ENCODE measurements around the gene CABLES1.
"Not testable (repeated sequence)": the region's sequence is repeated elsewhere in the genome, so short reads cannot be mapped to it uniquely, and the experiment has no call there.

The CABLES1 gene

DNA sequence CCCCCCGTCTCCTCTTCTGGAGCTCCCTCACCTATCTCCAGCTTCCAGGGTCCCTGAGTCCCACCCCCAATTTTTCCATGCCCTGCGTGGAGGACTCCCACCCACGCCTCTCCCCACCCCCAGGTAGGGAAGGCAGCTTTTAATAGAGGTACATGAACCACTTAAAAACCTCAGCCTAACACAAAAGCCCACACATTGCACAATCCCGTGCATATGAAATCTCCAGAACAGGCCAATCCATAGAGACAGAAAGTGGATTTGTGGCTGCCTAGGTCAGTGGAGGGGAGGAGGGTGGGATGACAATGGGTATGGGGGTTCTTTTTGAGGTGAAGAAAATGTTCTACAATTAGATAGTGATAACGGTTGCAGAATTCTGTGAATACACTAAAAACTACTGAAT, 145.6 kb downstream of the CABLES1 start:
- H3K36me3 ChIP-seq (ENCODE audit: control insufficient read depth, insufficient read depth, low read length) = no peaks in the 10 kb centered on the region
- DNase-seq (ENCODE audit: extremely low read depth, insufficient read length) = no peak

DNA sequence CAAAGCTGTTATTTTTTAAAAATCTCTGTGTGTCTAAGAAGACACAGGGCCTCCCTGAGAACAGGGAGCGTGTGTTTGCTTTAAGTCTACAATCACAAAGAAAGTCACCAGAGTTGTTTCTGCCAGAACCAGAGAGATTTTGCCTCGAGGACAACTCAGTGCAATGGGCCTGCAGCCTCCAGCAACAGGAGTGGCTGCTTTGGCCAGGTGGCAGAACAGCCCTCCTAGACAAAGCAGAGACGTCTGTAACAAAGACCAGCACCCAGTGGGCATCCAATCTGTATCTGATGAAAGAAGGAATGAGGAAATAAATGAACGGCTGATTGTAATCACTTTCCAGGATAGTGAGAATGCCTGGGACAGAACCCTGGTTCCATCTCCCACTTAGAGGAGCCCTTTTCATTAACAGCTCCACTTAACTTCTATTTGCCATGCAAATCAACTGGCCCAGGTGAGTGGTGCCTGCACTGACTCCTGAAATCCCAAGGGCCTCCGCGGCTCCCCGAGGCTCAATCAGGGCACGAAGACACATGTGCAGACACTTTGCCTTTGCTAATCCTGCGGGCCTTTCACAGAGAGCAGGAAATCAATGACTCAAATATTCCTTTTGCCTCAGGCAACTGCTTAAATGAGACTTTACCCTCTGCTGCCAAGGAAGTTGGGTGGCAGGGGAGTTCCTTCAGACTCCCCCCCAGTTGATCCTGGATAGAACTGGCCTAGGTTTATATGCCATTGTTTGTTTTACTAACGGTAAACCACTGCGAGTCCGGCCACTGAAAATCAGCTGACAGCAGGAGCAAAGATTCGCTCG, 146.5 kb downstream of the CABLES1 start:
- DNase-seq (ENCODE audit: extremely low read depth, insufficient read length) = no peak
- H3K27me3 ChIP-seq (replicated peaks; ENCODE audit: control insufficient read depth, insufficient read depth, low read length) = no peaks in the 10 kb centered on the region
- TF ChIP-seq, protein P1, sequence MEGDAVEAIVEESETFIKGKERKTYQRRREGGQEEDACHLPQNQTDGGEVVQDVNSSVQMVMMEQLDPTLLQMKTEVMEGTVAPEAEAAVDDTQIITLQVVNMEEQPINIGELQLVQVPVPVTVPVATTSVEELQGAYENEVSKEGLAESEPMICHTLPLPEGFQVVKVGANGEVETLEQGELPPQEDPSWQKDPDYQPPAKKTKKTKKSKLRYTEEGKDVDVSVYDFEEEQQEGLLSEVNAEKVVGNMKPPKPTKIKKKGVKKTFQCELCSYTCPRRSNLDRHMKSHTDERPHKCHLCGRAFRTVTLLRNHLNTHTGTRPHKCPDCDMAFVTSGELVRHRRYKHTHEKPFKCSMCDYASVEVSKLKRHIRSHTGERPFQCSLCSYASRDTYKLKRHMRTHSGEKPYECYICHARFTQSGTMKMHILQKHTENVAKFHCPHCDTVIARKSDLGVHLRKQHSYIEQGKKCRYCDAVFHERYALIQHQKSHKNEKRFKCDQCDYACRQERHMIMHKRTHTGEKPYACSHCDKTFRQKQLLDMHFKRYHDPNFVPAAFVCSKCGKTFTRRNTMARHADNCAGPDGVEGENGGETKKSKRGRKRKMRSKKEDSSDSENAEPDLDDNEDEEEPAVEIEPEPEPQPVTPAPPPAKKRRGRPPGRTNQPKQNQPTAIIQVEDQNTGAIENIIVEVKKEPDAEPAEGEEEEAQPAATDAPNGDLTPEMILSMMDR (IDR thresholded peaks at IDR 0.05; ENCODE audit: insufficient read depth, low read length, poor library complexity, severe bottlenecking) = no peak
- no peak overlapping the region for H3K4me3 ChIP-seq (replicated peaks; ENCODE audit: low read depth, low read length)
- no peaks in the 10 kb centered on the region for H3K36me3 ChIP-seq (ENCODE audit: control insufficient read depth, insufficient read depth, low read length)

More for the DNA sequence above, 145.6 kb downstream of the CABLES1 start:
- Histone ChIP-seq H3K27me3 (replicated peaks; ENCODE audit: control insufficient read depth, insufficient read depth, low read length) (no peaks in the 10 kb centered on the region), H3K4me3 (replicated peaks; ENCODE audit: low read depth, low read length) (no peak overlapping the region)
- TF ChIP-seq, protein P1 (IDR thresholded peaks at IDR 0.05; ENCODE audit: insufficient read depth, low read length, poor library complexity, severe bottlenecking) = no peak

DNA sequence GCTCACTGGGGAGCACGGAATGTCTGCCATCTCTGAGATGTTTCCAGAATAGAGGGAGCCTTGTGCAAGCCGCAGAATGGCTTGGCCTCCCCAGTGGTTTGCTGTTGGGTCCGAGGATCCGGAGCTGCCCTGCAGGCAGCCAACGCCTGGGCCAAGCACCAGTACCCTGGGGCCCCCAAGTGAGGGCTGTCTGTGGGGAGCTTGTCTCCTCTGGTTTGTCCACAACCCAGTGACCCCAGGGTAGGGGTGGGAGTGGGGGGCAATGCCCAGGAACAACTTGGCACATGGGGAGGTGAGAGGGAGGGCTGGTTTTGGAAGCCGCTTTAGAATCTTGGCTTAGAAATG, 147.1 kb downstream of the CABLES1 start:
- TF ChIP-seq, protein P1 (IDR thresholded peaks at IDR 0.05; ENCODE audit: insufficient read depth, low read length, poor library complexity, severe bottlenecking) = no peak
- Histone ChIP-seq H3K36me3 (ENCODE audit: control insufficient read depth, insufficient read depth, low read length) (no peaks in the 10 kb centered on the region), H3K4me3 (replicated peaks; ENCODE audit: low read depth, low read length) (no peak overlapping the region), H3K27me3 (replicated peaks; ENCODE audit: control insufficient read depth, insufficient read depth, low read length) (no peaks in the 10 kb centered on the region)
- DNase-seq (ENCODE audit: extremely low read depth, insufficient read length) = no peak

DNA sequence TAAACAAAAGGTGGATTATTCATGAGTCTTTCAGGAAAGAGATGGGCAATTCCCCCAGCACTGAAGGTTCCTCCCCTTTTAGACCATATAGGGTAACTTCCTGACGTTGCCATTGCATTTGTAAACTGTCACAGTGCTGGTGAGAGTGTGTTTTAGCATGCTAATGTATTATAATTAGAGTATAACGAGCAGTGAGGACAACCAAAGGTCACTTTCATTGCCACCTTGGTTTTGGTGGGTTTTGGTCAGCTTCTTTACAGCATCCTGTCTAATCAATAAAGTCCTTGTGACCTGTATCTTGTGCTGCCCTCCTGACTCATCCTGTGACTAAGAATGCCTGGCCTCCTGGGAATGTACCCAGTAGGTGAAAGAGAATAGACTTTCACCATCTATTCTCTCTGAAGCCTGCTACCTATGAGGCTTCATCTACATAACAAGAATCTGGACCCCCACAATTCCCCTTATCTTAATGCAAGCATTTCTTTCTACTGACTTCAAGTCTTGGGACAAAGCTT, 148.7 kb downstream of the CABLES1 start:
- no peaks in the 10 kb centered on the region for H3K36me3 ChIP-seq (ENCODE audit: control insufficient read depth, insufficient read depth, low read length)
- TF ChIP-seq, protein P1 (IDR thresholded peaks at IDR 0.05; ENCODE audit: insufficient read depth, low read length, poor library complexity, severe bottlenecking) = no peak
- H3K27me3 ChIP-seq (replicated peaks; ENCODE audit: control insufficient read depth, insufficient read depth, low read length) = no peaks in the 10 kb centered on the region
- no peak for DNase-seq (ENCODE audit: extremely low read depth, insufficient read length)
- no peak overlapping the region for H3K4me3 ChIP-seq (replicated peaks; ENCODE audit: low read depth, low read length)

DNA sequence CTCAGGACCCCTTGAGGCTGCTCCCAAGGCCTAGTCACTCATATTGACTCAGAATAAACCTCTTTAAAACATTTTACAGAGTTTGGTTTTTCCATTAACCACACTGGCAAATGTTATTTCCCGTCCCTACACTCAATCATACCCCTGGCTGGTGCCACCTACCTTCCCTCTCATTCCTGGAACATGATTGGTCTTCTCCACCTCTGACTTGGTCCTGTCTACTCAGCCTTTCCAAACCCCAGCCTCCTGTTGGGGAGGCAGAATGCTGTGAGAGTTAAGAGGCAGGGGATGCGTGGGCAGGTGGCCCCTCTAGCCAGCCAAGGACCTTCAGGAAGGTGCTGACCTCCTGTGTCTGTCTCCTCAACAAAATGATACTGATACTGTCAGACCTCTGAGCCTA, 149.3 kb downstream of the CABLES1 start:
- TF ChIP-seq, protein P1 (IDR thresholded peaks at IDR 0.05; ENCODE audit: insufficient read depth, low read length, poor library complexity, severe bottlenecking) = no peak
- H3K36me3 ChIP-seq (ENCODE audit: control insufficient read depth, insufficient read depth, low read length) = no peaks in the 10 kb centered on the region
- no peak overlapping the region for H3K4me3 ChIP-seq (replicated peaks; ENCODE audit: low read depth, low read length)
- no peaks in the 10 kb centered on the region for H3K27me3 ChIP-seq (replicated peaks; ENCODE audit: control insufficient read depth, insufficient read depth, low read length)
- DNase-seq (ENCODE audit: extremely low read depth, insufficient read length) = no peak

DNA sequence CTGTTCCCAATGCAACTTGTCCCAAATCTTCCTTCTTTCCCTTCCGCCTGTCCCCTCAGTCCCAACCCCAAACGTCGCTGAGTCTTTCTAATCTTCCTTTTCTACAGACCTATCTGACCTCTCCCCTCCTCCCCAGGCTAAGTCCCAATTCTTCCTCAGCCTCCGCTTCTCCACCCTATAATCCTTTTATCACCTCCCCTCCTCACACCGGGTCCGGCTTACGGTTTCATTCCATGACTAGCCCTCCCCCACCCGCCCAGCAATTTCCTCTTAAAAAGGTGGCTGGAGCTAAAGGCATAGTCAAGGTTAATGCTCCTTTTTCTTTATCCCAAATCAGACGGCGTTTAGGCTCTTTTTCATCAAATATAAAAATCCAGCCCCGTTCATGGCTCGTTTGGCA, 150.3 kb downstream of the CABLES1 start:
- DNase-seq (ENCODE audit: extremely low read depth, insufficient read length); H3K36me3 ChIP-seq (ENCODE audit: control insufficient read depth, insufficient read depth, low read length); H3K4me3 ChIP-seq (replicated peaks; ENCODE audit: low read depth, low read length); H3K27me3 ChIP-seq (replicated peaks; ENCODE audit: control insufficient read depth, insufficient read depth, low read length): not testable (repeated sequence)
